HG03066 (cell line): ENCODE measurements around the gene SLC15A2.
"Not testable (repeated sequence)": the region's sequence is repeated elsewhere in the genome, so short reads cannot be mapped to it uniquely, and the experiment has no call there.

ENCODE experiments used
- ATAC-seq: cut with Tn5 transposase; IDR thresholded peaks from one replicate; pipeline ENCODE4 v1.9.1; 2021; ENCODE audit warnings: low read depth; ENCODE audit not compliant: unreplicated experiment

Gene SLC15A2

GRCh38 chr3:121894301-121894990 is at the start of gene SLC15A2:
TSS of gene SLC15A2 (plus strand) at chr3:121894401. CDS start at chr3:121894477, 76 bp downstream.
- ATAC-seq = no peak

- ATAC-seq = no peak
These were observed 49.3 kb upstream of the SLC15A2 start for GRCh38 chr3:121844892-121845291.

GRCh38 chr3:121852256-121852655 is 41.9 kb upstream of the SLC15A2 start:
- no peak for ATAC-seq

- no peak for ATAC-seq
These were observed 38.6 kb upstream of the SLC15A2 start for GRCh38 chr3:121855555-121855954.

- not testable (repeated sequence) for ATAC-seq
These were observed 36.4 kb upstream of the SLC15A2 start for GRCh38 chr3:121857778-121858177.

GRCh38 chr3:121863247-121863646 is 31.0 kb upstream of the SLC15A2 start:
- ATAC-seq = not testable (repeated sequence)

- no peak for ATAC-seq
These were observed 30.4 kb upstream of the SLC15A2 start for GRCh38 chr3:121863801-121864200.

- no peak for ATAC-seq
These were observed 24.5 kb upstream of the SLC15A2 start for GRCh38 chr3:121869736-121870135.

GRCh38 chr3:121870717-121871116 is 23.5 kb upstream of the SLC15A2 start:
- ATAC-seq = no peak

GRCh38 chr3:121871430-121871829 is 22.8 kb upstream of the SLC15A2 start:
- no peak for ATAC-seq

GRCh38 chr3:121878411-121878810 is 15.8 kb upstream of the SLC15A2 start:
- ATAC-seq = no peak

GRCh38 chr3:121883507-121883906 is 10.7 kb upstream of the SLC15A2 start:
- no peak for ATAC-seq

GRCh38 chr3:121885386-121885785 is 8.8 kb upstream of the SLC15A2 start:
- ATAC-seq = no peak

GRCh38 chr3:121895121-121895520 is 920 bp downstream of the SLC15A2 start:
- ATAC-seq = no peak

- no peak for ATAC-seq
These were observed 1.5 kb downstream of the SLC15A2 start for GRCh38 chr3:121895736-121896135.

- no peak for ATAC-seq
These were observed 2.6 kb downstream of the SLC15A2 start for GRCh38 chr3:121896823-121897222.

GRCh38 chr3:121897296-121897695 is 3.1 kb downstream of the SLC15A2 start:
- ATAC-seq = no peak

GRCh38 chr3:121913305-121913990 is 19.2 kb downstream of the SLC15A2 start:
- no peak for ATAC-seq

GRCh38 chr3:121914081-121914998 is 20.1 kb downstream of the SLC15A2 start:
- no peak for ATAC-seq

GRCh38 chr3:121916189-121916588 is 22.0 kb downstream of the SLC15A2 start:
- ATAC-seq = no peak
